Activated naive CD4-positive, alpha-beta T cell (primary cell): ENCODE results near the gene TRAPPC1.

ENCODE experiments used
- DNase-seq, 4 experiments: peaks; one replicate each; lab custom pipeline; 2025; lab: John Stamatoyannopoulos, UW

Gene TRAPPC1

GRCh38 chr17:7940743-7941142, 9.0 kb upstream of the TRAPPC1 start:
- DNase-seq, result no peak

GRCh38 chr17:7940034-7940433, 8.3 kb upstream of the TRAPPC1 start:
- no peak for DNase-seq

- DNase-seq, result no peak
These were observed 4.1 kb upstream of the TRAPPC1 start for GRCh38 chr17:7935859-7936258.

DNA sequence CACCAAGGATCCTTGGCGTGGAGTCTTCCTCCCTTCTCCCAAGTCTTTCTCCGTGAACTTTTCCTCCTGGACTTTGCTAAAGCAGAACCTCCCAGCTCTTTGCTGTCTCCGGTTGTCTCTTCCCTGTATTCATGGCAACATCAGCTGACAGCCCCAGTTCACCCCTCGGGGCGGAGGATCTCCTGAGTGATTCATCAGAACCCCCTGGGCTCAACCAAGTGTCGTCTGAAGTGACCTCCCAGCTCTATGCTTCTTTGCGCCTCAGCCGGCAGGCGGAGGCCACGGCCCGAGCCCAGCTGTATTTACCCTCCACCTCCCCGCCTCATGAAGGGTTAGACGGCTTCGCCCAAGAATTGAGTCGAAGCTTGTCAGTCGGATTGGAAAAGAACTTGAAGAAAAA, 1.2 kb upstream of the TRAPPC1 start:
- no peak for DNase-seq

DNA sequence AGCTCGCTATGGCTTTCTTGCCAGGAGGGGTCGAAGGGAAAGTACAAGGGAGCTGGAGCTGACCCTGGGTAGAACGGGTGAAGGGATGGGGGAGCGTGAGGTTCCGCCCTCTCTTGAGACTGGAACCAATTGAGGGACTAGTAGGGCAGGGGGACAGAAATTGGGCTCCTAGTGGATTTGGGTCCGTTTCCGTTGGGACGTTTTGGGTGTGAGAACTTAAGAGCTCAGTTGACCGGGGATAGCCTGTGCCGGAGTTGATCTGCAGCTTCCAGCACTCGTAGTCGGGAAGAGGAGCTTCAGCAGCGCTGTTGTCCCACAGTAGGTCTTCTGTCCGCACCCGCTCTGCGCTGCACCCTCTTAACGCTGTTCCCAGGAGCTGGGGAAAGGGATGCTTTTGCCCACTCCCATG, 741 bp upstream of the TRAPPC1 start:
- DNase-seq, result no peak

GRCh38 chr17:7930841-7931631, 710 bp downstream of the TRAPPC1 start:
- DNase-seq, result no peak

DNA sequence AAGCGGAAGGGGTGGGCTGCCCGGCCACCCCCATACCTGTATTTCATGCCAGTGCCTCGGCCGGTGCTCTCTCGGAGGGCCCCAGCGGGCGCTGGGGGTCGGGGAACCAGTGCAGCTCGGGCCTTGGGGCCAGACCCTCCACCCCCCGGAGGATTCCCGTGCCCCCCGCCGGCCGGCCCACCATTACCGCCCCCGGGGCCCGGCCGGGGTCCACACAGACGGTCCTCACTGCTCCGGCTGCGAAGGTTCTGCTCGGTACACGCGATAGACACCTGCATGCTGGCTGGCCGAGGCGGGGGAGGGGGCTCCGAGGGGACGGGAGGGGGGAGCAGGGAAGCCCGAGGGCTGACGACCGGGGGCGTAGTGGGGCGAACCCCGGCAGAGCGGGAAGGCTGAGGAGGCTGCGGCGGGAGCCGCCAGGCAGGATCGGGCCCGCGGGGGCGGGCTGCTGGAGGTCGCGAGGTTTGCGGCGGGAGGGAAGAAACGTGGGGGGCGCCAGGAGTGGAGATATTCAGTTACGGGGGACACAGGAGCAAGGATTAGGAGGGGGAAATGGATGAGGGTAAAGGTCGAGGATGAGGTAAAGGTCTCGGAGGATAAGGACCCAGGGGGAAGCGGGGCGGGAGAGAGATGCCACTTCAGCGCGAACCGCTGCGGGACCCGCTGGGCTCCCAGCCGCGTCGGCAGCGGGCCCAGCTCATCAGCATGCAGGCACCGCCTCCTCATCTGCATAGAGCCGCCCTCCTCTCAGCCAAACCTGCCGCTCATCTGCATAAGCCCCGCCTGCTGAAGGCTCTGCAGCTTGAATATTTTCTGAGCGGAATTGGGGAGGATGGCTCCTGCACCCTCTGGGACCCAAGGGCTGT, 2.4 kb downstream of the TRAPPC1 start, which contains the start of gene KCNAB3:
TSS of gene KCNAB3 (minus strand) at position 699 of the 866 bp plus-strand sequence. CDS start at position 278, 421 bp downstream.
- peak in 1 of 4 experiments; percentile 18 for DNase-seq

DNA sequence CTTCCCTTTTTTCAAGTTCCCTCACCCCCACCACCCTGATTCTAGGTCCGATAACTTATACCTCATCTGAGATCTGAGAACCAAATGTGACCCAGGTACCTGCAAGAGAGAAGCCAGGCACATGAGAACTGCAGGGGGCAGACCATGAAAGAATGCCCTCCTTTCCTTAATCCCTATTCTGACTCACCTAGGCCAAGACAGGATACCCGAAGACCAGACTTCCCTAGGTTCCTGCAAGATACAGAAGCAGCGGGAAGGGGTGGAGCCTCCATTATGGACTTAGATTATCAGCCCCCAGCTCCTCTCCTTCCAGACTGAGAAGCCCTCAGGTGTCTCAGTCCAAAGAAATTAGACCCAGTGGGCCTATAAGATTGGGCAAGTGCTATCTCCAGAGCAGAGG, 4.2 kb downstream of the TRAPPC1 start:
- DNase-seq, result no peak

- DNase-seq, result peak; percentile 28 to 80 (median 56)
These were observed 8.7 kb downstream of the TRAPPC1 start for GRCh38 chr17:7922845-7923628.

- DNase-seq, result no peak
These were observed 9.4 kb downstream of the TRAPPC1 start for GRCh38 chr17:7922269-7922844.

GRCh38 chr17:7916808-7917207, 14.9 kb downstream of the TRAPPC1 start:
- DNase-seq, result no peak

DNA sequence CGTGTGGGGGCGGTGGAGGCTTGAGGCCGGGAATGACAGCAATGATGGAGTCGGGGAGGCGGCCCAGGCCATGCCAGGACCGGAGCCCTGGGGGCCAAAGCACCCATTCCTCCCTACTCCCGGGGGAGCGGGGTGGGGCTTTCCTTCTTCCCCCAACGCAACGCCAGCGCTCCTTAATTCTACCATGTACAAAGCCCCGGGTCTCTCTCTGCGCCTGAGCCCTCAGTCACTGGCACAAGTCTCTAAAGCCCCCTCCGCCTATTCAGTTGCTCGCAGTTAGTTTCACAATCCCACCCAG, 15.4 kb downstream of the TRAPPC1 start:
- no peak for DNase-seq

- DNase-seq, result peak; percentile 46 to 69 (median 61)
These were observed 15.9 kb downstream of the TRAPPC1 start, which contains the start of gene RNF227 for GRCh38 chr17:7915611-7916384. Gene RNF227 (minus strand): TSS chr17:7916289. CDS start chr17:7916195, 94 bp downstream.

GRCh38 chr17:7915179-7915610, 16.6 kb downstream of the TRAPPC1 start:
- DNase-seq, result no peak

- DNase-seq, result no peak
These were observed 18.7 kb downstream of the TRAPPC1 start for GRCh38 chr17:7912927-7913524.

DNA sequence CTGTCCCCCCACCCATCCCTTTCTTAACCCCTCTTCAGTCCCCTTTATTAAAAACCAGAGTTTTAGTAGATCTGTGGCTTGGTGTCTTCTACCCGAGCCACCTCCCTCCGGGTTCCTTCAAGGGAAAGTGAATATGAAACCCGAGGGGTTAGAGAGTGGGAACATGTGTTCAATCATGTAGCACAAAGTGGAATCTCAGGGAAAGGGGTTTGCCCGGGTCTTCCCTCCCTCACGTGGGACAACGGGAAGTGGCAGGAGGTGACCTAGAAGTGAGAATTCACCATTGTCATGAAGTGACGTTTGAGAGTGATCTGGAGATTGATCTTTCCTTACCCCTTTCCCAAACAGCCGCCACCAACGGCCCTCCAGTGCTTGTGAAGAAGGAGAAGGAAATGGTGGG, 20.6 kb downstream of the TRAPPC1 start:
- no peak for DNase-seq

GRCh38 chr17:7910711-7911110, 21.0 kb downstream of the TRAPPC1 start:
- DNase-seq, result no peak

DNA sequence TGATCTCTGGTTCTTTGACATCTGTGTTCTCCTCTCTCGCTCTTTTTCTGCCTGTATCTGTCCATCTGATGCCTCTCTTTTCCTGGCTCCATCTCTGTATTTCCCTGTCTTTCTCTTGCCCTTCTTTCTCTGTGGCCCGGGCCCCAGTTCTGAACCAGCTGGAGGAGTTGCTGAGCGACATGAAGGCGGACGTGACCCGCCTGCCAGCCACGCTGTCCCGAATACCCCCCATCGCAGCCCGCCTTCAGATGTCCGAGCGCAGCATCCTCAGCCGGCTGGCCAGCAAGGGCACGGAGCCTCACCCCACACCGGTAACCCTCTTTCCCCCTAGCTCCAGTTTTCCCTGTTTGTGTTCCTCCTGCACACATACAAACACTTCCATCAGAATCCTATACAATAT, 21.5 kb downstream of the TRAPPC1 start:
- DNase-seq, result no peak

GRCh38 chr17:7909089-7909488, 22.7 kb downstream of the TRAPPC1 start:
- DNase-seq, result no peak
